GM23338 (cell line): Measurements from ENCODE around the gene INPP5A. TPM values are rescaled to one million over a fixed set of nuclear protein-coding genes. Genes with fewer than 3 reads are reported as not detected.

Experiments used
- ATAC-seq: fragments of 200-7000 bp; cut with Tn5 transposase; 3 replicates; pipeline ENCODE4 v1.9.1; 2020
- DNase-seq: peaks from one replicate; pipeline ENCODE4 v3.0.0-alpha.2; 2015; ENCODE audit warnings: low spot score
- H2AFZ ChIP-seq: fragments of 200-600 bp; sonication (generic); 2 replicates; pipeline ENCODE4 v1.8.0; 2016; ENCODE audit warnings: antibody characterized with exemption, mild to moderate bottlenecking, moderate library complexity
- H3F3A ChIP-seq: fragments of 200-600 bp; sonication (generic); replicated peaks from 2 replicates; pipeline ENCODE4 v1.8.0; 2017; ENCODE audit warnings: antibody characterized with exemption, mixed run types, low read depth
- H3K27ac ChIP-seq: fragments of 200-600 bp; sonication (generic); 2 replicates; pipeline ENCODE4 v1.6.1; 2016; ENCODE audit warnings: low read depth
- H3K27me3 ChIP-seq: fragments of 200-600 bp; sonication (generic); 2 replicates; pipeline ENCODE4 v1.8.0; 2016; ENCODE audit warnings: mild to moderate bottlenecking, mixed run types, moderate library complexity; ENCODE audit not compliant: insufficient read depth
- H3K36me3 ChIP-seq: fragments of 200-600 bp; sonication (generic); 2 replicates; pipeline ENCODE4 v1.8.0; 2016; ENCODE audit warnings: mild to moderate bottlenecking; ENCODE audit not compliant: insufficient read depth
- H3K4me1 ChIP-seq: fragments of 200-600 bp; sonication (generic); 2 replicates; pipeline ENCODE4 v1.8.0; 2016; ENCODE audit warnings: mild to moderate bottlenecking, moderate library complexity; ENCODE audit not compliant: insufficient read depth
- H3K4me2 ChIP-seq: fragments of 200-600 bp; sonication (generic); 2 replicates; pipeline ENCODE4 v1.7.1; 2017; ENCODE audit warnings: mixed run types
- H3K4me3 ChIP-seq: fragments of 200-600 bp; sonication (generic); 2 replicates; pipeline ENCODE4 v1.6.1; 2016; ENCODE audit warnings: mixed run types
- H3K79me2 ChIP-seq: fragments of 200-600 bp; sonication (generic); replicated peaks from 2 replicates; pipeline ENCODE4 v1.8.0; 2017; ENCODE audit warnings: mild to moderate bottlenecking; ENCODE audit not compliant: insufficient read depth
- H3K9me2 ChIP-seq: fragments of 200-600 bp; sonication (generic); 2 replicates; pipeline ENCODE4 v1.8.0; 2017; ENCODE audit not compliant: insufficient read depth
- H4K20me1 ChIP-seq: fragments of 200-600 bp; sonication (generic); replicated peaks from 2 replicates; pipeline ENCODE4 v1.8.0; 2017; ENCODE audit warnings: mild to moderate bottlenecking; ENCODE audit not compliant: insufficient read depth
- H3K27ac Mint-ChIP-seq: 2 replicates; pipeline ENCODE4 v1.8.0; 2020; ENCODE audit warnings: inconsistent platforms, mild to moderate bottlenecking, moderate library complexity, mixed read lengths
- H3K27me3 Mint-ChIP-seq: 3 replicates; pipeline ENCODE4 v1.8.0; 2022; ENCODE audit warnings: low read depth, mild to moderate bottlenecking, moderate library complexity, mixed read lengths, inconsistent platforms; ENCODE audit not compliant: insufficient read depth, poor library complexity
- H3K36me3 Mint-ChIP-seq: 3 replicates; pipeline ENCODE4 v1.8.0; 2021; ENCODE audit warnings: low read depth, mild to moderate bottlenecking, inconsistent platforms, moderate library complexity, mixed read lengths
- H3K4me1 Mint-ChIP-seq: 3 replicates; pipeline ENCODE4 v1.8.0; 2020; ENCODE audit warnings: mild to moderate bottlenecking, inconsistent platforms, mixed read lengths
- H3K4me3 Mint-ChIP-seq: 3 replicates; pipeline ENCODE4 v1.8.0; 2021; ENCODE audit warnings: moderate library complexity, mild to moderate bottlenecking, inconsistent platforms, mixed read lengths
- H3K9me3 Mint-ChIP-seq: 3 replicates; pipeline ENCODE4 v1.8.0; 2020; ENCODE audit warnings: moderate library complexity, mild to moderate bottlenecking, inconsistent platforms, mixed read lengths
- POLR2AphosphoS5 ChIP-seq: IDR thresholded peaks from 2 replicates; pipeline ENCODE4 v1.6.1; 2016; ENCODE audit warnings: antibody characterized with exemption, low read depth
- STAT1 ChIP-seq: IDR thresholded peaks from one replicate; pipeline ENCODE4 v1.6.1; 2016; ENCODE audit warnings: antibody characterized with exemption; ENCODE audit not compliant: unreplicated experiment
- ZNF114 ChIP-seq: fragments of 250-450 bp; sonication (Bioruptor Pico); IDR thresholded peaks from 2 replicates; pipeline ENCODE4 v1.5.0; 2020; ENCODE audit warnings: mild to moderate bottlenecking, moderate library complexity
- ZNF331 ChIP-seq: fragments of 250-450 bp; sonication (Bioruptor Pico); IDR thresholded peaks from 2 replicates; pipeline ENCODE4 v1.5.0; 2020; ENCODE audit warnings: low read depth, mild to moderate bottlenecking, moderate library complexity
- ZNF462 ChIP-seq: fragments of 250-450 bp; sonication (Bioruptor Pico); IDR thresholded peaks from 2 replicates; pipeline ENCODE4 v1.5.0; 2020; ENCODE audit warnings: mild to moderate bottlenecking, moderate library complexity
- polyA plus RNA-seq: library from polyadenylated mRNA; unstranded; fragments of >200 nt; fragmentation: Nextera tagmentation; extraction: Ambion mirVana; gene quantifications from 2 replicates; pipeline ENCODE4 v1.2.1, GENCODE V29; 2016
- total RNA-seq: library from RNA; depleted of rRNA; stranded (reverse); fragments of >200 nt; shearing (Covaris generic); gene quantifications from 2 replicates; pipeline ENCODE4 v1.2.3, GENCODE V29; 2014

Gene INPP5A
- total and polyA plus RNA-seq, 2 experiments from 2014 or later = 5.9 to 40.6 TPM

DNA sequence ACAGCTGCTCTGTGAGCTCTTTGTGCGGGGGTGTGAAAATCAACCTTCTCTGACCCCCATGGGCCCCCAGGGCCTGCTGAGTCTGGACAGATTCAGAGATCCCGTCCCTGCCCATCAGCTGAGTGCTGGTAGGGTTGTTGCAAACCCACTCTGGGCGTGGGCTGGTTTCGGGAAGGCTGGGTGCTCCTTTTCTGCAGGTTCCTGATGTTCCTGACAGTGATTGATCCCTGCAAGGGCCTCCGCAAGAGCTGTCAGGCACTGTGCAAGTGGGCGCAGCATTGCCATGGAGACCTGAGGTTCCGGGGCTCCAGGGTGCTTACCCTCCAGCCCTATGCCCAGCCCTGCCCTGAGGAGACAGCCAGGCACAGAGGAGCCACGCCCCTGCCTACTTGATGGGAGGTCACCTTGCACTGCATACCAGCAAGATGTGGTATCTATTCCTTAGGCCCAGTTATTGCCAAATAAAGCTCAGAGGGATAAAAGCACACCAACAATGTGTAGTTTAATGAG is 44.3 kb upstream of the INPP5A start (continued):
- TF ChIP-seq ZNF462 (CRISPR knock-in tag) = no peak
- TF ChIP-seq ZNF114 (CRISPR knock-in tag) = no peak
- no peak for TF ChIP-seq ZNF331 (CRISPR knock-in tag)

GRCh38 chr10:132493756-132494290 is 43.8 kb upstream of the INPP5A start:
- Histone ChIP-seq H4K20me1 (no peaks in the 10 kb centered on the region), H3K4me2 (no peak overlapping the region), H3F3A (no peaks in the 10 kb centered on the region), H3K36me3 (no peaks in the 10 kb centered on the region), H3K27me3 (no peaks in the 10 kb centered on the region), H3K4me3 (no peak overlapping the region), H3K9me2 (no peaks in the 10 kb centered on the region), H3K4me1 (no peaks in the 10 kb centered on the region), H2AFZ (no peak overlapping the region), H3K27ac (no peak overlapping the region), H3K79me2 (no peaks in the 10 kb centered on the region)
- H3K27me3 Mint-ChIP-seq = peaks cover 14% of the 10 kb centered on the region
- DNase-seq (no peak), ATAC-seq (no peak)
- H3K4me1 Mint-ChIP-seq = no peaks in the 10 kb centered on the region; the same call in 2 of the 3 replicates
- H3K4me3 Mint-ChIP-seq = no peak overlapping the region
- TF ChIP-seq POLR2AphosphoS5 (no peak), STAT1 (no peak), ZNF462 (CRISPR knock-in tag) (no peak)
- H3K9me3 Mint-ChIP-seq = peaks cover 14% of the 10 kb centered on the region
- no peak overlapping the region for H3K27ac Mint-ChIP-seq
- H3K36me3 Mint-ChIP-seq = no peaks in the 10 kb centered on the region; the same call in 2 of the 3 replicates
